Measurements from ENCODE around the gene AQP1.

AQP1 gene

DNA sequence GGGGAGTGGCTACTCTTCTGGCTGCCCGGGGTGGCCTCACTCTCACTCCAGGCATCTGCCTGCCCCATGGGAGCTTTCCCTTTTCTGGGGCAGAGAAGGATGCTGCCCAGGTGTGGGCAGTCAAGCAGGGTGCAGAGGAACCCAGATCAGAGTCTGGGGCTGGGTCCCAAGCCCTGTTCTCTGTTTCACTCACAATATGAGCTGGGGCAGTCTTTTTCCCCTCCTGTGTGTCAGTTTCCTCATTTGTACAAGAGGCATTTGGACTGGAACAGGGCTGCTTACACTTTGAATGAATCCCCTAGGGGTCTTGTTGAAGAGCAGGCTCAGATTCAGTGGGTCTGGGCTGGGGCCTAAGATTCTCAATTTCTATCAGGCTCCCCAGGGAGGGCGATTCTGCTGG lies 38.4 kb upstream of the AQP1 start:
- H3K4me1 Mint-ChIP-seq = peaks cover 8% of the 10 kb centered on the region
- H3K27ac Mint-ChIP-seq = peak overlapping the region in 2 of 3 experiments; percentile 70 to 81
- no peak overlapping the region for H3K4me3 Mint-ChIP-seq
- H3K27me3 Mint-ChIP-seq (ENCODE audit: low read depth) = no peaks in the 10 kb centered on the region
- peaks cover 2% of the 10 kb centered on the region for H3K9me3 Mint-ChIP-seq
- TF ChIP-seq, protein P1, sequence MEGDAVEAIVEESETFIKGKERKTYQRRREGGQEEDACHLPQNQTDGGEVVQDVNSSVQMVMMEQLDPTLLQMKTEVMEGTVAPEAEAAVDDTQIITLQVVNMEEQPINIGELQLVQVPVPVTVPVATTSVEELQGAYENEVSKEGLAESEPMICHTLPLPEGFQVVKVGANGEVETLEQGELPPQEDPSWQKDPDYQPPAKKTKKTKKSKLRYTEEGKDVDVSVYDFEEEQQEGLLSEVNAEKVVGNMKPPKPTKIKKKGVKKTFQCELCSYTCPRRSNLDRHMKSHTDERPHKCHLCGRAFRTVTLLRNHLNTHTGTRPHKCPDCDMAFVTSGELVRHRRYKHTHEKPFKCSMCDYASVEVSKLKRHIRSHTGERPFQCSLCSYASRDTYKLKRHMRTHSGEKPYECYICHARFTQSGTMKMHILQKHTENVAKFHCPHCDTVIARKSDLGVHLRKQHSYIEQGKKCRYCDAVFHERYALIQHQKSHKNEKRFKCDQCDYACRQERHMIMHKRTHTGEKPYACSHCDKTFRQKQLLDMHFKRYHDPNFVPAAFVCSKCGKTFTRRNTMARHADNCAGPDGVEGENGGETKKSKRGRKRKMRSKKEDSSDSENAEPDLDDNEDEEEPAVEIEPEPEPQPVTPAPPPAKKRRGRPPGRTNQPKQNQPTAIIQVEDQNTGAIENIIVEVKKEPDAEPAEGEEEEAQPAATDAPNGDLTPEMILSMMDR (IDR thresholded peaks at IDR 0.05; ENCODE audit: unreplicated experiment in 3 of 3) = no peak
- peaks cover 18% of the 10 kb centered on the region for H3K36me3 Mint-ChIP-seq (ENCODE audit: low read depth)

DNA sequence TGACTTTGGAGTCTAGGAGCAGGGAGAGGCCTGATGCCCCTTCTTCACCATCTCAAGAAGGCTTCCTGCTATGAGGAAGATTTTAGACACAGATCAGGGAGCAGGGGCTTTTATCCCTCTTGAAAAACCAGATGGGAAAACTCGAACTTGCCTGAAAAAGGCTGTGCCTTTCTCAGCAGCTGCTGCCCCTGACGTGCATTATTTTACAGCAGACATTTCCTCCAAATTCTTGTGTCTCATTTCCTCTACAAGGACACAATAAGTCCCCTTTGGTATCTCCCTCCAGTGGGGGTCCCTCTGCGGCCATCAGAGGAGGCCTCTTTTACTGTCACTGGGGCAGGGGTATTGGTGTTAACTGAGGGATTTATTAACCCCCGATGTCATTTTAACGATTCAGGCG lies 38.0 kb upstream of the AQP1 start:
- peaks cover 2% of the 10 kb centered on the region for H3K9me3 Mint-ChIP-seq
- TF ChIP-seq, protein P1 (IDR thresholded peaks at IDR 0.05; ENCODE audit: unreplicated experiment in 3 of 3) = no peak
- peak overlapping the region in 2 of 3 experiments; percentile 70 to 81 for H3K27ac Mint-ChIP-seq
- H3K27me3 Mint-ChIP-seq (ENCODE audit: low read depth) = no peaks in the 10 kb centered on the region
- H3K4me1 Mint-ChIP-seq = peaks cover 8% of the 10 kb centered on the region
- peaks cover 18% of the 10 kb centered on the region for H3K36me3 Mint-ChIP-seq (ENCODE audit: low read depth)
- H3K4me3 Mint-ChIP-seq = no peak overlapping the region

DNA sequence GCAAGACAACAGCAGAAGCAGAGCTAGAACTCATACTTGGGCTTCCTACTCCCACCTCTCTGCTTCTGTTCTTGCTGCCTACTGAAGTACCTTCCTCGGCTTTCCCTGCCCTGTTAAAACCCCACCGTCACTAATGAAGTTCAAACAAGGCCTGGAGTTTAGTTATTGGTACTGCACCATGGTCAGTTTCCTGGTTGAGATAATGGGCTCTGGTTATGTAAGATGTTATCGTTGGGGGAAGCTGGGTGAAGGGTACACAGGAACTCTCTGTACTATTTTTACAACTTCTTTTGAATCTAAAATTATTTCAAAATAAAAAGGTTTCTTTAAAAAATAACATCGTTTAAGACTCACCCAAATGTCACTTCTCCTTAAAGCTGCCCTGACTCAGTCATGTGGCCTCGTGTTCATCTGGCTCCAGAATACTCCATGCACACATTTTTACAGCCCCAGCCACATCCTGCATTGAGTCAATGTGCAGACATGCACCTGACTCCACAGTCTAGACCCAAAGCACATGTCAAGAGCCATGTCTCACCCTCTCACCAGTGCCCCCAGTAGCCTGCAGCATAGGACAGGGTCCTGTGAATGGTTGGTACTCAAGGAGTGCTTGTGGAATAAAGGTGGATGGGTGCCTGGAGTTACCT lies 36.9 kb upstream of the AQP1 start:
- Mint-ChIP-seq H3K4me1 (peaks cover 13% of the 10 kb centered on the region), H3K27ac (no peak overlapping the region), H3K9me3 (peaks cover 2% of the 10 kb centered on the region), H3K27me3 (ENCODE audit: low read depth) (peaks cover 4% of the 10 kb centered on the region), H3K4me3 (no peak overlapping the region), H3K36me3 (ENCODE audit: low read depth) (peaks cover 18% of the 10 kb centered on the region)
- TF ChIP-seq, protein P1 (IDR thresholded peaks at IDR 0.05; ENCODE audit: unreplicated experiment in 3 of 3) = no peak

DNA sequence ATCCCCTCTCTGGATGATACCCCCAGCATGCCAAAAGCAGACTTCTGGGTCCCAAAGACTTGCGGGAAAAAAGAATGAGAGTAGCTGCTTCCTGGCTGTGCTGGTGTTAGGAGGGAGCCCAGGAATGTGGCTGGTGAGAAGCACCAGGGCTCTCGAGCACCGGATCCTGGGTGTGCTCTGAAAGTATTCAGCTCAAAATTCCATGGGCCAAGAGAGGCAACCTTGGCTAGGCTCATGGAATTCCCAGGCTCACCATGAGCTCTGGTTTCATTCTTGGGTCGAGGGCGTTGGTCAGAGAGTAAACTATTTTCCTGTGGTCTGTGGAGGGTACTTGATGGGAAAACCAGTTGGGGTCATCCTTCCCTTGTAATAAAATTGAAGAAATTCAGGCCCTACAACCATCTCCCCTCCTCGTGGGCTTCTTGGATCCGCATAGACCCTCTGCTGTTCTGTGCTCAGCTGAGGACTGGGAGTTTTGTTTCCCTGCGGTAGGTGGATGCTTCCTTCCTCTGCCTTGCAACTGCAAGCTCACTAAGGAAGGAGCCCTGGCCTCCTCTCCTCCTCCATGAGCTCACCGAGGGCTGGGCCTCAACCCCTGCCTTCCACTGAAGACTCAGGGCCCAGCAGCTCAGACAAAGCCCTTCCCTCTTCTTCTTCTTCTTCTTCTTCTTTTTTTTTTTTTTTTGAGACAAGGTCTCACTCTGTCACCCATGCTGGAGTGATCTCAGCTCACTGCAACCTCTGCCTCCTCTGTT lies 34.5 kb upstream of the AQP1 start:
- peaks cover 10% of the 10 kb centered on the region for H3K27me3 Mint-ChIP-seq (ENCODE audit: low read depth)
- H3K4me3 Mint-ChIP-seq = no peak overlapping the region
- peaks cover 16% of the 10 kb centered on the region for H3K4me1 Mint-ChIP-seq
- TF ChIP-seq, protein P1 (IDR thresholded peaks at IDR 0.05; ENCODE audit: unreplicated experiment in 3 of 3) = no peak
- H3K27ac Mint-ChIP-seq = no peak overlapping the region
- H3K9me3 Mint-ChIP-seq = peaks cover 2% of the 10 kb centered on the region
- peaks cover 18% of the 10 kb centered on the region for H3K36me3 Mint-ChIP-seq (ENCODE audit: low read depth)

DNA sequence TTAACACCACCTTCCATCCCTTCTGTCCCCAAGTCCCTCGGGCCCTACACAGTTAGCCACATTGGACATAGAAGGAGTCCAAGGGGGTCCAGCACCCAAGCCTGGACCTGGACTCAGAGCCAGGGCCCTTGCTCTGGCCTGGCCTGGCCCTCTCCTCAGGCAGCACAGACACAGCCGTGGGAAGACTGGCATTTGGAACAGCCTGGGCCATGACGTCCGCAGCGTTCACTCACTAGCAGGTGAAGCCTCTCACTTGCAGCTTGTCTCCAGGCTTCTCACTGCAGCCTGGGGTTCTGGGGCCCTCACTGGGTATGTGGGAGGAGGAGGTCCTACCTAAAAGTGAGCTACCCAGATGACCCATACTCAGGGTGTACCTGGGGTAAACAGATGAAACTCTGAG lies 33.7 kb upstream of the AQP1 start:
- TF ChIP-seq, protein P1 (IDR thresholded peaks at IDR 0.05; ENCODE audit: unreplicated experiment in 3 of 3) = no peak
- H3K4me3 Mint-ChIP-seq = no peak overlapping the region
- H3K27ac Mint-ChIP-seq = no peak overlapping the region
- peaks cover 16% of the 10 kb centered on the region for H3K4me1 Mint-ChIP-seq
- H3K27me3 Mint-ChIP-seq (ENCODE audit: low read depth) = peaks cover 10% of the 10 kb centered on the region
- H3K36me3 Mint-ChIP-seq (ENCODE audit: low read depth) = peaks cover 18% of the 10 kb centered on the region
- H3K9me3 Mint-ChIP-seq = peaks cover 2% of the 10 kb centered on the region
